HT-29 (cell line): ENCODE data around the gene C2CD3. TPM values are rescaled to one million over a fixed set of nuclear protein-coding genes. Genes with fewer than 3 reads are reported as not detected.

ENCODE experiments used
- DNase-seq: peaks from one replicate; pipeline ENCODE4 v3.0.0-alpha.2; 2015; ENCODE audit warnings: low spot score
- total RNA-seq: library from RNA; depleted of rRNA; stranded (reverse); fragments of >200 nt; shearing (Covaris generic); gene quantifications from 2 replicates; pipeline ENCODE4 v1.2.3, GENCODE V29; 2014

C2CD3 gene
- total RNA-seq, 1 experiment from 2014 or later, result 26.6 TPM

- DNase-seq, result no peak
These were observed 151.6 kb downstream of the C2CD3 start for GRCh38 chr11:74019104-74019738.

GRCh38 chr11:74018331-74019005, 152.3 kb downstream of the C2CD3 start:
- DNase-seq, result peak; percentile 96

- no peak for DNase-seq
These were observed 153.2 kb downstream of the C2CD3 start for GRCh38 chr11:74017631-74018030.

- DNase-seq, result no peak
These were observed 154.7 kb downstream of the C2CD3 start for GRCh38 chr11:74015919-74016684.

GRCh38 chr11:74014880-74015279, 155.9 kb downstream of the C2CD3 start:
- DNase-seq, result no peak

- no peak for DNase-seq
These were observed 157.7 kb downstream of the C2CD3 start for GRCh38 chr11:74013141-74013540.

GRCh38 chr11:74012074-74012809, 158.6 kb downstream of the C2CD3 start:
- DNase-seq, result no peak

- DNase-seq, result no peak
These were observed 159.3 kb downstream of the C2CD3 start for GRCh38 chr11:74011360-74012073.

- no peak for DNase-seq
These were observed 160.2 kb downstream of the C2CD3 start for GRCh38 chr11:74010306-74011300.

GRCh38 chr11:74009675-74010305, 161.0 kb downstream of the C2CD3 start:
- no peak for DNase-seq

- DNase-seq, result no peak
These were observed 161.6 kb downstream of the C2CD3 start for GRCh38 chr11:74009230-74009547.

GRCh38 chr11:74008373-74009229, 162.2 kb downstream of the C2CD3 start, which contains the start of gene UCP3:
Gene UCP3, minus strand, starts transcription at chr11:74009085. Its CDS starts 2,043 bp downstream, at chr11:74007042.
- no peak for DNase-seq

GRCh38 chr11:74007691-74008372, 163.0 kb downstream of the C2CD3 start:
- DNase-seq, result no peak

GRCh38 chr11:74006743-74007304, 164.0 kb downstream of the C2CD3 start:
- no peak for DNase-seq

- DNase-seq, result no peak
These were observed 164.9 kb downstream of the C2CD3 start for GRCh38 chr11:74005721-74006517.

GRCh38 chr11:74004759-74005615, 165.8 kb downstream of the C2CD3 start:
- DNase-seq, result no peak
